Panc1 (cell line): ENCODE measurements around the gene CCDC110. TPM values are rescaled to one million over a fixed set of nuclear protein-coding genes. Genes with fewer than 3 reads are reported as not detected.

Experiments used
- ATAC-seq: fragments of 200-7000 bp; cut with Tn5 transposase; 2 replicates; pipeline ENCODE4 v1.9.1; 2020; ENCODE audit warnings: mild to moderate bottlenecking, moderate library complexity
- BruUV-seq: library from RNA; stranded (reverse); fragments of 400-500 nt; replicated peaks from 2 replicates; lab custom pipeline; 2021; lab: Mats Ljungman, UMichigan
- CTCF ChIA-PET: fragments of 300-600 bp; sonication (Branson Sonifier 250); formaldehyde crosslinking; loops from one replicate; lab custom pipeline; 2022; ENCODE audit warnings: antibody characterized with exemption; lab: Charles Lee
- POLR2A ChIA-PET: fragments of 300-600 bp; sonication (Branson Sonifier 250); formaldehyde crosslinking; loops from one replicate; lab custom pipeline; 2022; ENCODE audit warnings: antibody characterized with exemption; lab: Charles Lee
- DNase-seq: peaks from one replicate; pipeline ENCODE4 v3.0.0-alpha.2; 2010; ENCODE audit warnings: low read depth, low spot score
- H3K27ac ChIP-seq: 2 replicates; pipeline ENCODE4 v1.5.1; 2011; ENCODE audit warnings: mild to moderate bottlenecking, low read length, inconsistent platforms
- H3K27me3 ChIP-seq: fragments of 200-500 bp; sonication (Bioruptor generic); 2 replicates; pipeline ENCODE4 v1.6.0; 2014; ENCODE audit warnings: low read length, inconsistent platforms; ENCODE audit not compliant: control insufficient read depth, insufficient read depth
- H3K36me3 ChIP-seq: fragments of 200-500 bp; sonication (Bioruptor generic); 2 replicates; pipeline ENCODE4 v1.5.1; 2014; ENCODE audit warnings: inconsistent platforms, mild to moderate bottlenecking, low read length, moderate library complexity; ENCODE audit not compliant: control insufficient read depth, insufficient read depth
- H3K4me1 ChIP-seq: 2 replicates; pipeline ENCODE4 v1.5.1; 2011; ENCODE audit warnings: inconsistent platforms, mild to moderate bottlenecking, low read length, moderate library complexity; ENCODE audit not compliant: control insufficient read depth, insufficient read depth
- H3K4me3 ChIP-seq, 2 experiments: 2 replicates each; pipeline ENCODE4 v1.5.1; 2011 to 2012; ENCODE audit warnings: low read depth in 2 of 2, low read length in 2 of 2, mild to moderate bottlenecking in 2 of 2, inconsistent platforms in 1 of 2, moderate library complexity in 1 of 2
- H3K9me3 ChIP-seq: fragments of 200-500 bp; sonication (Bioruptor generic); 2 replicates; pipeline ENCODE4 v1.5.1; 2014; ENCODE audit warnings: low read depth, mild to moderate bottlenecking, inconsistent platforms, low read length, moderate library complexity; ENCODE audit not compliant: control insufficient read depth, insufficient read depth
- CTCF ChIP-seq: fragments of 450-650 bp; IDR thresholded peaks from 2 replicates; pipeline ENCODE4 v1.5.1; 2017; ENCODE audit warnings: mild to moderate bottlenecking
- POLR2AphosphoS5 ChIP-seq: IDR thresholded peaks from 2 replicates; pipeline ENCODE4 v1.6.1; 2012; ENCODE audit warnings: mild to moderate bottlenecking, low read depth, low read length, moderate library complexity
- SIN3A ChIP-seq: IDR thresholded peaks from 2 replicates; pipeline ENCODE4 v1.6.1; 2012; ENCODE audit warnings: low read depth, mild to moderate bottlenecking, low read length, moderate library complexity, borderline replicate concordance; ENCODE audit not compliant: insufficient read depth
- TCF7L2 ChIP-seq: IDR thresholded peaks from 2 replicates; pipeline ENCODE4 v1.6.1; 2011; ENCODE audit warnings: mild to moderate bottlenecking, low read depth, low read length, inconsistent platforms
- in situ Hi-C: cut with HindIII; loops from 2 replicates; pipeline ENCODE4 v1.10.0; 2016; ENCODE audit warnings: low sequenced_read_pairs, low pct_unique_long_range_greater_than_20kb
- intact Hi-C: fragments of 100-400 bp; cut with micrococcal nuclease; formaldehyde crosslinking; loops from one replicate; pipeline ENCODE4 v1.10.0; 2022; ENCODE audit not compliant: unreplicated experiment
- total RNA-seq: library from RNA; stranded (reverse); gene quantifications from one replicate; pipeline ENCODE4 v1.2.1, GENCODE V29; 2021; ENCODE audit not compliant: unreplicated experiment
- TF ChIP-seq, protein P1 (sequence below), 2 experiments: IDR thresholded peaks; 2 replicates each; pipeline ENCODE4 v1.6.1; 2011 to 2012; ENCODE audit warnings: low read depth in 2 of 2, control low read depth in 1 of 2, low read length in 1 of 2, mild to moderate bottlenecking in 1 of 2, moderate library complexity in 1 of 2; ENCODE audit not compliant: insufficient read depth in 1 of 2

The CCDC110 gene
- total RNA-seq, 1 experiment from 2014 or later, result 0.05 TPM

DNA sequence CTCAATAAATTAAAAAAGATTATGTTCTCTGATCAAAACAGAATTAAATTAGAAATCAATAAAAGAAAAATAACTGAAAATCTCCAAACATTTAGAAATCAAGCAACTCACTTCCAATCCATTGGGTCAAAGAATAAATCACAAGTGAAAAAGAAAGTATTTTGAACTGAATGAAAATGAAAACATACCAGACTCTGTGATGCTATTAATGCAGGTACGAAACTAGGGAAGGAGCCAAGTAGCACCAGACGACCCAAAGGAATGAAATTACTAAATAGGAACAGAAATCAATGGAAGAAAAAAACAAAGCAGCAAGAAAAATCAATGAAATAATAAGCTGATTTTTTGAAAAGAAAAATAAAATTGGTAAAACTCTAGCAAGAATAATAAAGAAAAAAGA is 15.4 kb downstream of the CCDC110 start:
- CTCF ChIA-PET, result no interaction called here
- in situ Hi-C loops, result no loop called here

GRCh38 chr4:185445209-185445608 is 26.3 kb downstream of the CCDC110 start:
- CTCF ChIA-PET, result no interaction called here
- H3K4me1 ChIP-seq, result no peaks in the 10 kb centered on the region
- no peak for ATAC-seq

More for the DNA sequence above, 15.4 kb downstream of the CCDC110 start:
- DNase-seq (no peak), ATAC-seq (no peak)
- POLR2A ChIA-PET, result no interaction called here
- BruUV-seq, result no TSS peak
- H3K36me3 ChIP-seq, result no peaks in the 10 kb centered on the region
- peaks cover 4% of the 10 kb centered on the region; the same call in 1 of the 2 replicates for H3K27me3 ChIP-seq
- no peaks in the 10 kb centered on the region for H3K9me3 ChIP-seq
- TF ChIP-seq SIN3A, result no peak
- no peak for TF ChIP-seq CTCF
- no peak for TF ChIP-seq TCF7L2
- TF ChIP-seq POLR2AphosphoS5, result no peak
- TF ChIP-seq, protein P1, sequence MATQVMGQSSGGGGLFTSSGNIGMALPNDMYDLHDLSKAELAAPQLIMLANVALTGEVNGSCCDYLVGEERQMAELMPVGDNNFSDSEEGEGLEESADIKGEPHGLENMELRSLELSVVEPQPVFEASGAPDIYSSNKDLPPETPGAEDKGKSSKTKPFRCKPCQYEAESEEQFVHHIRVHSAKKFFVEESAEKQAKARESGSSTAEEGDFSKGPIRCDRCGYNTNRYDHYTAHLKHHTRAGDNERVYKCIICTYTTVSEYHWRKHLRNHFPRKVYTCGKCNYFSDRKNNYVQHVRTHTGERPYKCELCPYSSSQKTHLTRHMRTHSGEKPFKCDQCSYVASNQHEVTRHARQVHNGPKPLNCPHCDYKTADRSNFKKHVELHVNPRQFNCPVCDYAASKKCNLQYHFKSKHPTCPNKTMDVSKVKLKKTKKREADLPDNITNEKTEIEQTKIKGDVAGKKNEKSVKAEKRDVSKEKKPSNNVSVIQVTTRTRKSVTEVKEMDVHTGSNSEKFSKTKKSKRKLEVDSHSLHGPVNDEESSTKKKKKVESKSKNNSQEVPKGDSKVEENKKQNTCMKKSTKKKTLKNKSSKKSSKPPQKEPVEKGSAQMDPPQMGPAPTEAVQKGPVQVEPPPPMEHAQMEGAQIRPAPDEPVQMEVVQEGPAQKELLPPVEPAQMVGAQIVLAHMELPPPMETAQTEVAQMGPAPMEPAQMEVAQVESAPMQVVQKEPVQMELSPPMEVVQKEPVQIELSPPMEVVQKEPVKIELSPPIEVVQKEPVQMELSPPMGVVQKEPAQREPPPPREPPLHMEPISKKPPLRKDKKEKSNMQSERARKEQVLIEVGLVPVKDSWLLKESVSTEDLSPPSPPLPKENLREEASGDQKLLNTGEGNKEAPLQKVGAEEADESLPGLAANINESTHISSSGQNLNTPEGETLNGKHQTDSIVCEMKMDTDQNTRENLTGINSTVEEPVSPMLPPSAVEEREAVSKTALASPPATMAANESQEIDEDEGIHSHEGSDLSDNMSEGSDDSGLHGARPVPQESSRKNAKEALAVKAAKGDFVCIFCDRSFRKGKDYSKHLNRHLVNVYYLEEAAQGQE (IDR thresholded peaks at IDR 0.05; ENCODE audit: insufficient read depth in 1 of 2, low read depth in 2 of 2, low read length in 1 of 2), result no peak
- no peak overlapping the region for H3K4me3 ChIP-seq
- no peaks in the 10 kb centered on the region for H3K4me1 ChIP-seq
- intact Hi-C loops, result no loop called here
- no peak overlapping the region for H3K27ac ChIP-seq

More at GRCh38 chr4:185445209-185445608, 26.3 kb downstream of the CCDC110 start:
- H3K36me3 ChIP-seq, result no peaks in the 10 kb centered on the region
- BruUV-seq, result no TSS peak
- DNase-seq, result no peak
- H3K9me3 ChIP-seq, result no peaks in the 10 kb centered on the region
- no peak overlapping the region for H3K27ac ChIP-seq
- in situ Hi-C loops (no loop called here), intact Hi-C loops (no loop called here)
- no peak overlapping the region for H3K4me3 ChIP-seq
- POLR2A ChIA-PET, result no interaction called here
- H3K27me3 ChIP-seq, result no peaks in the 10 kb centered on the region
- TF ChIP-seq, protein P1 (IDR thresholded peaks at IDR 0.05; ENCODE audit: insufficient read depth in 1 of 2, low read depth in 2 of 2, low read length in 1 of 2), result no peak
- TF ChIP-seq SIN3A (no peak), TCF7L2 (no peak), POLR2AphosphoS5 (no peak), CTCF (no peak)
